Measurements from ENCODE around the gene P2RY8. TPM values are rescaled to one million over a fixed set of nuclear protein-coding genes. Genes with fewer than 3 reads are reported as not detected.
"Not testable (repeated sequence)": the region's sequence is repeated elsewhere in the genome, so short reads cannot be mapped to it uniquely, and the experiment has no call there.

P2RY8 gene
- total RNA-seq, 2 donors from 2014 or later: 1.4 to 2.8 TPM

- intact Hi-C loops (cut with DNase I): no loop called here
- DNase-seq (ENCODE audit: low spot score): no peak
These were observed 15.1 kb upstream of the P2RY8 start for GRCh38 chrX:1551959-1552546.

- intact Hi-C loops (cut with DNase I): loop anchor here in 1 of 2 donors (5.0 kb wide), 1 partner anchor 856 kb away; no protein-coding TSS in a partner anchor
- DNase-seq (ENCODE audit: low spot score): peak; percentile 59
These were observed 9.8 kb upstream of the P2RY8 start for GRCh38 chrX:1546691-1547251.

GRCh38 chrX:1545776-1546408 lies 8.9 kb upstream of the P2RY8 start:
- intact Hi-C loops (cut with DNase I): loop anchor here in 1 of 2 donors (5.0 kb wide), 1 partner anchor 856 kb away; no protein-coding TSS in a partner anchor
- DNase-seq (ENCODE audit: low spot score): no peak

GRCh38 chrX:1542994-1543725 lies 6.2 kb upstream of the P2RY8 start:
- peak; percentile 58 for DNase-seq (ENCODE audit: low spot score)
- intact Hi-C loops (cut with DNase I): no loop called here

GRCh38 chrX:1539146-1539545 lies 2.2 kb upstream of the P2RY8 start:
- DNase-seq (ENCODE audit: low spot score): peak; percentile 7
- intact Hi-C loops (cut with DNase I): not testable (repeated sequence)

GRCh38 chrX:1537716-1538090 lies 718 bp upstream of the P2RY8 start:
- intact Hi-C loops (cut with DNase I): not testable (repeated sequence)
- DNase-seq (ENCODE audit: low spot score): peak; percentile 16

- no peak for DNase-seq (ENCODE audit: low spot score)
- intact Hi-C loops (cut with DNase I): no loop called here
These were observed 314 bp downstream of the P2RY8 start for GRCh38 chrX:1536712-1537030.

- DNase-seq (ENCODE audit: low spot score): peak; percentile 74
- intact Hi-C loops (cut with DNase I): no loop called here
These were observed 1.5 kb downstream of the P2RY8 start for GRCh38 chrX:1535241-1536041.

GRCh38 chrX:1534301-1535168 lies 2.5 kb downstream of the P2RY8 start:
- intact Hi-C loops (cut with DNase I): no loop called here
- peak; percentile 67 for DNase-seq (ENCODE audit: low spot score)

GRCh38 chrX:1533058-1533457 lies 3.9 kb downstream of the P2RY8 start:
- intact Hi-C loops (cut with DNase I): no loop called here
- no peak for DNase-seq (ENCODE audit: low spot score)

GRCh38 chrX:1531096-1531890 lies 5.7 kb downstream of the P2RY8 start:
- intact Hi-C loops (cut with DNase I): no loop called here
- peak; percentile 34 for DNase-seq (ENCODE audit: low spot score)

- peak; percentile 2 for DNase-seq (ENCODE audit: low spot score)
- intact Hi-C loops (cut with DNase I): no loop called here
These were observed 7.2 kb downstream of the P2RY8 start for GRCh38 chrX:1529756-1530155.

- DNase-seq (ENCODE audit: low spot score): peak; percentile 15
- intact Hi-C loops (cut with DNase I): no loop called here
These were observed 7.7 kb downstream of the P2RY8 start for GRCh38 chrX:1529328-1529727.

- intact Hi-C loops (cut with DNase I): no loop called here
- DNase-seq (ENCODE audit: low spot score): peak; percentile 26
These were observed 8.1 kb downstream of the P2RY8 start for GRCh38 chrX:1528884-1529203.

GRCh38 chrX:1528186-1528883 lies 8.7 kb downstream of the P2RY8 start:
- intact Hi-C loops (cut with DNase I): no loop called here
- peak; percentile 17 for DNase-seq (ENCODE audit: low spot score)

- DNase-seq (ENCODE audit: low spot score): no peak
- intact Hi-C loops (cut with DNase I): no loop called here
These were observed 9.5 kb downstream of the P2RY8 start for GRCh38 chrX:1527457-1527856.

GRCh38 chrX:1526565-1526964 lies 10.4 kb downstream of the P2RY8 start:
- no peak for DNase-seq (ENCODE audit: low spot score)
- intact Hi-C loops (cut with DNase I): no loop called here
